HT-29 (cell line): ENCODE measurements around the gene TSC22D4. TPM values are rescaled to one million over a fixed set of nuclear protein-coding genes. Genes with fewer than 3 reads are reported as not detected.

Experiments
- DNase-seq: peaks from one replicate; pipeline ENCODE4 v3.0.0-alpha.2; 2015; ENCODE audit warnings: low spot score
- total RNA-seq: library from RNA; depleted of rRNA; stranded (reverse); fragments of >200 nt; shearing (Covaris generic); gene quantifications from 2 replicates; pipeline ENCODE4 v1.2.3, GENCODE V29; 2014

TSC22D4 gene
- total RNA-seq, 1 experiment from 2014 or later: 123 TPM

DNA sequence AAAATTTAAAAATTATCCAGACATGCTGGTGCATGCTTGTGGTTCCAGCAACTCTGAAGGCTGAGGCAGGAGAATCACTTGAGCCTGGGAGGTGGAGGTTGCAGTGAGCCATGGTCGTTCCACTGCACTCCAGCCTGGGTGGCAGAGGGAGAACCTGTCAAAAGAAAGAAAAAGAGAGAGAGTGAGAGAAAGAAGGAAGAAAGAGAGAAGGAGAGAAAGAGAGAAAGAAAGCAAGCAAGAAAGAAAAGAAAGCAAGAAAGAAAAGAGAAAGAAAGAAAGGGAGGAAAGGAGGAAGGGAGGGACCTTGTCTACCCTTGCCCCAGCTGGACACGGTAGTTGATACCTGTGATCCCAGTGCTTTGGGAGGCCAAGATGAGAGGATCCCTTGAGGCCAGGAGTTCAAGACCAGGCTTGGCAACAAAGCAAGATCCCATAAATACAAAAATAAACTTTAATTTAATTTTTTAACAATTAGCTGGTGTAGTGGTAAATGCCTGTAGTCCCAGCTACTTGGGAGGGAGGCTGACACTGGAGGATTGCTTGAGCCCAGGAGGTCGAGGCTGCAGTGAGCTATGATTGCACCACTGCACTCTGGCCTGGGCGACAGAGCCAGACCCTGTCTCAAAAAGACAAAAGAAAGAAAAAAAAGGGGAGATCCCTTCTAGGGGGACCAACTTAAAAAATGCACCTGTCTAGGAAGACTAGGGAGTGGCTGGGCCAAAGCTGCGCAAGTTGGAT, 13.9 kb upstream of the TSC22D4 start:
- DNase-seq: no peak

DNA sequence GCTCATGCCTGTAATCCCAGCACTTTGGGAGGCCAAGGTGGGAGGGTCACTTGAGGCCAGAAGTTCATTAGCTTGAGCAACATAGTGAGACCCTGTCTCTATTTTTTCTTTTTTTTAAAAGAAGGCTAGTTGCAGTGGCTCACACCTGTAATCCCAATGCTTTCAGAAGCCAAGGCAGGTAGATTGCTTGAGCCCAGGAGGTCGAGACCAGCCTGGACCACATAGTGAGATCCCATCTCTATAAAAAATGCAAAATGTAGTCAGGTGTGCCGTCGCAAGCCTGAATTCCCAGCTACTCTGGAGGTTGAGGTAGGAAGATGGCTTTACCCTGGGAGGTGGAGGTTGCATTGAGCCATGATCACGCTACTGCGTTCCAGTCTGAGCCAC, 12.2 kb upstream of the TSC22D4 start:
- no peak for DNase-seq

DNA sequence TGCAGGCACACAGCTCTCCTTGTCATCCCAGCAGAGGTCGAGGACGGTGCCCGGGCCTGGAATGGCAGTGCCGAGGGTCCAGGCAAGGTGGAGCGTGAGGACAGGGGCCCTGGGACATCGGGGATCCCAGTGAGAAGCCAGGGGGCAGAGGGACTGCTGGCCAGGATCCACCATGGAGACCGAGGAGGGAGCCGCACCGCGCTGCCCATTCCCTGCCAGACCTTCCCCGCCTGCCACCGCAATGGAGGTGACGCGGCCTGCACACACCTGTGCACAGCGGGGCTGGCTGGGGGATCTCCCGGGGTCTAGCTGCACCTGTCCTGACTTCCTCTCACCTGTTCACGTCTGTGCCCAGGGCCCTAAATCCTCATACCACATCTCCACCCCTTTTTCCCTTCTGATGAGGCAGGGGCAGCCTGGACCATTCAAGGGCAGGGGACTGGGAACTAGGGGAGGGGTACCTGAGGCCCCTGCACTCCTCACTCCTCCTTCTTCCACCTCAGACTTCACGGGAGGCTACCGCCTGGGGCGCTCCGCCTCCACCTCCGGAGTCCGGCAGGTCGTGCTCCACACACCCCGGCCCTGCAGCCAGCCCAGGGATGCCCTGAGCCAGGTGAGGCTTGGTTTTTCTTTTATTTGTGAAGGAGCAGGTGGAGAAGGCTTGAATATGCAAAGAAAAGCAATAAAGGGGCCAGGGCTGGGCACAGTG, 11.6 kb upstream of the TSC22D4 start:
- DNase-seq: no peak

DNA sequence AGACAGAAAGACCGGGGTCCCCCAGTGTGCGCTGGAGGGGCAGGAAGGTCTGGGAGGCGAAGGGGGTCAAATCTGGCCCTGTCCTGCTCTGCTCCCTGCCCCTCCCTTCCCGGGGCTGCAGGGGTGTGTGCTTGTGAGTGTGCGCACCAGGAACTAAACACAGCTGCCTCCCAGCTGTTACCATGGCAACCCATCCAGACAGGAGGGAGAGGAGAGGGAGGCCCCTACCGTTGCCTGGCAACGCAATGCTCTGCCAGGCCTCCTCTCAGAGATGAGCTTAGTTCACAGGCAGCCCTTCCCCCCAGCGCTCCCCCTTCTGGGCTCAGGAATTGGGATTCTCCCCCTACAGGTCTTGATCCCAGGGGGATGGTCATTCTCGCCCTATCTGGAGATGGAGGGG, 10.8 kb upstream of the TSC22D4 start:
- peak; percentile 80 for DNase-seq

DNA sequence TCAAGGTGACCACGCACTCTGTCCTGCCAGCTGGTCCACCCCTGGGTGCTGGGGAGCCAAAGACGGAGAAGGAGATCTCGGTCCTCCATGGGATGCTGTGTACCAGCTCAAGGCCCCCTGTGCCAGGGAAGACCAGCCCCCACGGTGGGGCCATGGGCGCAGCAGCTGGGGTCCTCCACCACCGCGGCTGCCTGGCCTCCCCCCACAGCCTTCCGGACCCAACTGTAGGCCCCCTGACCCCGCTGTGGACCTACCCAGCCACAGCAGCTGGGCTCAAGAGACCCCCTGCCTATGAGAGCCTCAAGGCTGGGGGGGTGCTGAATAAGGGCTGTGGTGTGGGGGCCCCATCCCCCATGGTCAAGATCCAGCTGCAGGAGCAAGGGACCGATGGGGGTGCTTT, 10.1 kb upstream of the TSC22D4 start:
- no peak for DNase-seq

DNA sequence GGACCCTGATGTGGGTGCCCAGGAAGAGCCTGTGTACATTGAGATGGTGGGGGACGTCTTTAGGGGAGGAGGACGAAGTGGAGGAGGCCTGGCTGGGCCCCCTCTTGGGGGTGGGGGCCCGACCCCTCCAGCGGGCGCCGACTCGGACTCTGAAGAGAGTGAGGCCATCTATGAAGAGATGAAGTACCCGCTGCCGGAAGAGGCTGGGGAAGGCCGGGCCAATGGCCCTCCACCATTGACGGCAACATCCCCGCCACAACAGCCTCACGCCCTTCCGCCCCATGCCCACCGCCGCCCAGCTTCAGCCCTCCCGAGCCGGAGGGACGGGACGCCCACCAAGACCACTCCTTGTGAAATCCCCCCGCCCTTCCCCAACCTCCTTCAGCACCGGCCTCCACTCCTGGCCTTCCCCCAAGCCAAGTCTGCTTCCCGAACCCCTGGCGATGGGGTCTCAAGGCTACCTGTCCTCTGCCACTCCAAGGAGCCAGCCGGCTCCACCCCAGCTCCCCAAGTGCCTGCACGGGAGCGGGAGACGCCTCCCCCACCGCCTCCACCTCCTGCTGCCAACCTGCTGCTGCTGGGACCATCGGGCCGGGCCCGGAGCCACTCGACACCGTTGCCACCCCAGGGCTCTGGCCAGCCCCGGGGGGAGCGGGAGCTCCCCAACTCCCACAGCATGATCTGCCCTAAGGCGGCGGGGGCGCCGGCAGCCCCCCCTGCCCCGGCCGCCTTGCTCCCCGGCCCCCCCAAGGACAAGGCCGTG, 9.5 kb upstream of the TSC22D4 start:
- DNase-seq: no peak

DNA sequence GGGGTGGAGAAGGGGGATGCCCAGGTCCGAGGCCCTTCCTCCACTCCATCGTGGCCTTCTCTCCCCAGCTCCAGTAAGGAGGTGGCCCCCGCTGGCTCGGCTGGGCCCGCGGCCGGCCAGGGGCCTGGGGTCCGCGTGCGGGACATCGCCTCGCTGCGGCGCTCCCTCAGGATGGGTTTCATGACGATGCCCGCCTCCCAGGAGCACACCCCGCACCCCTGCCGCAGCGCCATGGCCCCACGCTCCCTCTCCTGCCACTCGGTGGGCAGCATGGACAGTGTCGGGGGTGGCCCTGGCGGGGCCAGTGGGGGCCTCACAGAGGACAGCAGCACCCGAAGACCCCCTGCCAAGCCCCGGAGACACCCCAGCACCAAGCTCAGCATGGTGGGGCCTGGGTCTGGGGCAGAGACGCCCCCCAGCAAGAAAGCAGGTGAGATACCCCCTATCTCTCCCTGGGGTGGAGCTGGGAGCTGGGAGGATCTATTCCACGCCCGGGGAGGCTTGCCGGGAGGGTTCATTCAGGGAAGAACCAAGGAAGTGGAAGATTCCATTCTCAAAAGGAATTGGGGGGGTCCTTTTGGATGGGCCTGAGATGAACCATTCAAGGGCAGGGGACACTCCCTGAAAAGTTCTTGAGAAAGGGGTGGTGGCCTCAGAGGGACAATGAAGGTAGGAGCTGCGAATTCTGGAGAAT, 7.9 kb upstream of the TSC22D4 start:
- DNase-seq: peak; percentile 76

DNA sequence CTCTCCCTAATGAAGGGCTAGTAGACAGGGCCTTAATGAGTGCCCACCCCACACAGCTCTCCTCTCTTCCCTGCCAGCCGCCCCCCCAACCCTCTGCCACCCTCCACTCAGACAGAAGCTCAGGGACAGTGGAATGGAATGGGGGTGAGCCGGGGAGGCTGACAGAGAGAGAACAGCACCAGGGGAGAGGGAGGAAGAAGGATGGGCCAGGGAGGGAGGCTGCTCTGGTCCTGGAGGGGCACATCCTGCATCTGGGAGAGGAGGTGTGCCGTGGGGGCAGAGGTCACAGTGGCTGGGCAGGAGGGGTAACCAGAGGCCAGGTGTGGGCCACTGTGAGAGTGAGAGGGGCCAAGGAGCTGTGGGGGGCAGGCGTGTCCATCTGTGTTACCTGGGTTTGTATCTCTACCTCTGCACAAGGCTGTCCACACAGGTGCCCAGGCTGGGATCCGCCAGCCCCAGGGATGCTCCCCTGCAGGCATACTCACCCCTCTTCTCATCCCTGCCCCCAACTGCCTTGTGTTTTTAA, 7.2 kb upstream of the TSC22D4 start:
- DNase-seq: no peak

DNA sequence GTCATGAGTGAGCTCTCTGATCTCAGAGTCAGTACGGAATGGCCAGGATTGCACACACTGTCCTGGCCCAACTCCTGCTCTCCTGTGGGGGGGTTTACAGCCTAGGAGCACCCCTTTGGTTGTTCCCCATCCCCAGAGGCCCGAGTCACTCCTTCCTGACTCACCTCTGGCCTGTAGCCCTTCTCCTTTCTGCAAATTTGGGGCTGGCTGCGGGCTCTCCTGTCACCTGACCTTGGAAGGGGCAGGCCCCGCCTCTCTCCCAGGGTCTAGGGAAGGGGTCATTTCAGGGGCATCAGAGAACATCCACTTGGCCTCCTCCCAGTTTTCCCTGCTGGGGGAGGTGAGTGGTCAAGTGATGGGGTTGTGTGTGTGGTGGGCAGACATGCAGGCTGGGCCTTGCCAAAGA, 6.5 kb upstream of the TSC22D4 start:
- DNase-seq: no peak

DNA sequence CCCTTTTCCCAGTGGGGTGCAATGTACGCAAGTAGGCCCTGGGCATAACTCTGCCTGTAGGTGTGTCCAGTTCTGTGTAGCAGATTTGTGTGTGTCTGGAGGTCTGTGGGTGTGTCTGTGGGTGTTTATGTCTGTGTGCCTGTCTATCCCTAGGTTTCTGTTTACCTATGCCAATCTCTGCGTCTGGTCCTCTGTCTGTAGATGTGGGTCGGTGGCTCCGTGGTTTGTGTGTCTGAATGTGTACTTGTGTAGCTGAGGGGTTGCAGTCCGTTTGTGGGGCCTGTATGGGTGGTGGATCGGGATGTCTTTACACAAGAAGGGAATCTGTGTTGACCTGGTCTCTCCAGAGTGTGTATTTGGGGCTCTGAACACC, 5.6 kb upstream of the TSC22D4 start:
- DNase-seq: no peak

DNA sequence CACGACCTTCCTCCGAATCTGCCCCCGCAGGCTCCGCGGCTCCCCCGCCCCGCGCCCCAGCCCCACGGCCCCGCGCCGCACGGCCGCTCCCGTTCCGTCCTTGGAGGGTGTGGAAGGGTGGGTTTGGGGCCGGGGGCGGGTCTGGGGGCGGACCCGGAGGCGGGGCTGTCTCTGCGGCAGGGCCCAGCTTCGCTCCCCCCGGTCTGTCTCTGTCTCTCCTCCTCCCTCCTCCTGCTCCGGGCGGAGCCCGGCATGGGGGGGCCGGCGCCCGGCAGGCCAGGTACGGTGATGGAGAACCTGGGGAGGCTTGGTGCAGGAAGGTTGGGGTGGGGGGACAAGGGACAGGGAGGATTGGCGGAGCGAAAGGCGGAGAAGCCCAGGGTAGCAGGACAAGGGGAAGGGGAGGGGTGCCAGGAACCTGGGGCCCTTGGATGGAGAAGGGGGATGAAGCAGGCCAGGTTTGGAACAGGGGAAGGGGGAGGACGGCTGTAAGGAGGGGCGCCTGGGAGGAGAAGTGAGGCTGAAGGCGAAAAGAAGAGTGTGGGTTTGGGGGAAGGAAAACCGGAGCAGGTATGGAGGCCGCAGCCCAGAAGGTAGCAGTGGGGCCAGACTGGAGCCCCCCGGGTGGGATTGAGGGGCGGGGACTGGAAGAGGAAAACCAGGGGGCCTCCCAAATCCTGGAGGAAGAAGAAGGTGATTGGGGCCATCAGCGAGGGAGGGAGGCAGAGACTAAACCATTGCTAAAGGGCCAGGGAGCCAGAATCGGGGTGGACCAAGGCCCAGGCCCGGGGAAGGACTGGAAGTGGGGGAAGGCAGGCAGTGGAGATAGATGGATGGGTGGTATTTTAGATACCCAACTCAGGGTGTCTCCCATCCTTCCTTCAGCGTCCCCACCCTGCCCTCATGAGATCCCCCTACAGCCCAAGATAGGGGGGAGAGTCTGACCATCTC, 5.0 kb upstream of the TSC22D4 start, which contains the start of gene NYAP1:
NYAP1 (plus strand) TSS at position 206 of the 951 bp plus-strand sequence. CDS start 1,385 bp downstream, outside the sequence.
- no peak for DNase-seq

DNA sequence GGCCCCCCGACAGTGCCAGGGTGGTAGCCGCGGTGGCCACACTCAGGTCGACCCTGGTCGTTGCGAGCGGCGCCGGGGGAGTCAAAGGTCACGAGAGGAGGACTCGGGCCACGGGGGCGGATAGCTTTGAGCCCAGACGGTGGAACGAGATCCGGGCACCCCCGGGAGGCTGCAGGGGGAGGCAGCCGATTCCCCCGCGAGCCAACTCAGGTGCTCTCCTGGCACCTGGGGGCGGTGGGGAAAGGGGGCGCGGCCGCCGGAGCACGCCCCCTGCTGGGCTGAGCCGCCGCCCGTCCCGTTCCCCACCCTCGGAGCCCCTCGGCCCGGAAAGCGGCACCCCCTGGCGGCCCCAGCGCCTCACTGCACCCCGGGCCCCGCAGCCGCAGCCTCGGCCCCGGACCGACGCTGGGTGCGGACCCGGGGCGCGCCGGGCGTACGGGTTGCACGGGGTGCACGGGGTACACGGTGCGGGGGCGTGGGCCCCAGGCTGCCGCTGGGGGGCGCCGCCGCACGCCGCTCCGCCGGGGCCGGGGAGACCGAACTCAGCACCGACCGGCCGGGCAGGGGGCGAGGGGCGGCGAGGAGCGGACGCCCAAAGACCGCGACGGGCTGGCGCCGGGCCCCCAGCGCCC, 4.2 kb upstream of the TSC22D4 start:
- DNase-seq: peak; percentile 58

DNA sequence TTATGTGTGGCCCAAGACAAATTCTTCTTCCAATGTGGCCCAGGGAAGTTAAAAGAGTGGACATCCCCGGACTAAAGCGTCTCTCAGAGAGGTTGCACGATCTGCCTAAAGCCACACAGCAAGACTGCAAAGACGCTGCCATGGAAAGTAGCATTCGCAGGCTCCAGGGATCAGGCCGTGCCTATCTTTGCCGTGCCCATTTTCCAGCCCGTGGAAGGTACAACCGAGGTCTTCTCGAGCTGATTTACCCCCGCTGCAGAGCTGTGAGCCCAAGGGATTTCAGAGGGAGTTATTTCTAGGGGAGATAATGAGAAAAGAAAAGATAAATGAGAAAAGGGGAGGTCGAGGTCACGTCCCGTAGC, 3.7 kb upstream of the TSC22D4 start:
- no peak for DNase-seq

DNA sequence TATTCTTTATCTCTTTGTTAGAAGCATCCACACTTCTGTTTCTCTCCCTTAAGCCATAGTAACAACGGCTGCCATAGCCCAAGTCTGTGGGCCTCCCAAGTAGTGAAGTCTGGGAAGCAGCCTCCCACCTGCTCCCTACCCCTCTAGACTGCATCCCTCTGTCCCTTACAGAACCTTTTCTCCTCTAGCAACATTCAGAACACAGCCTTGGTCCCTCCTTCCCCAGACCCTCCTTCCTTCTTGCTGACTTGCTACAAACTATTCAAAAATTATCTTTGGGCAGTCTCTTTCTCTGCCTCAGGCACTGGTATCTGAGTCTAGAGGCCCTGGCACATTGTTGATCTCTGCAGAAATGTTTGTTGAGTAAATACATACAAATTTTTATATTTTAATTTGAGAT, 2.5 kb upstream of the TSC22D4 start:
- DNase-seq: no peak

DNA sequence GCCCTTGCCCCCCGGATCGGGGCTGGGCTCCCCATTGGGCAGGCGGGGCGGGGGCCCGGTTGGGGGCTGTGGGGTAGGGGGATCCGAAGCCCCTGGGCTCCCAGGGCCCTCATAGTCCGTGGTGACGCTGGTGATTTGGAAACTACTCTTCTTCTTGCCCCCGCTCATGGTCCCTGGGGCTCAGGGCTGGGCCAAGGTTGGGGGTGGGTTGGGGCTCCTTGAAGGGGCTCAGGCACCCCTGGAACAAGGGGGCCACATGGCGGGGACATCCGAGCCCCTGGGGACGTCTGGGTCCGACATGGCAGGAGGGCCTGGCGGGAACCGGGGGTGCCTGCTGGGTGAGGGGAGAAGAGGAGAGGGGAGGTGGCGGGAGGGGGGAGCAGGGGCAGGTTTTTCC, 1.1 kb downstream of the TSC22D4 start:
- DNase-seq: no peak

DNA sequence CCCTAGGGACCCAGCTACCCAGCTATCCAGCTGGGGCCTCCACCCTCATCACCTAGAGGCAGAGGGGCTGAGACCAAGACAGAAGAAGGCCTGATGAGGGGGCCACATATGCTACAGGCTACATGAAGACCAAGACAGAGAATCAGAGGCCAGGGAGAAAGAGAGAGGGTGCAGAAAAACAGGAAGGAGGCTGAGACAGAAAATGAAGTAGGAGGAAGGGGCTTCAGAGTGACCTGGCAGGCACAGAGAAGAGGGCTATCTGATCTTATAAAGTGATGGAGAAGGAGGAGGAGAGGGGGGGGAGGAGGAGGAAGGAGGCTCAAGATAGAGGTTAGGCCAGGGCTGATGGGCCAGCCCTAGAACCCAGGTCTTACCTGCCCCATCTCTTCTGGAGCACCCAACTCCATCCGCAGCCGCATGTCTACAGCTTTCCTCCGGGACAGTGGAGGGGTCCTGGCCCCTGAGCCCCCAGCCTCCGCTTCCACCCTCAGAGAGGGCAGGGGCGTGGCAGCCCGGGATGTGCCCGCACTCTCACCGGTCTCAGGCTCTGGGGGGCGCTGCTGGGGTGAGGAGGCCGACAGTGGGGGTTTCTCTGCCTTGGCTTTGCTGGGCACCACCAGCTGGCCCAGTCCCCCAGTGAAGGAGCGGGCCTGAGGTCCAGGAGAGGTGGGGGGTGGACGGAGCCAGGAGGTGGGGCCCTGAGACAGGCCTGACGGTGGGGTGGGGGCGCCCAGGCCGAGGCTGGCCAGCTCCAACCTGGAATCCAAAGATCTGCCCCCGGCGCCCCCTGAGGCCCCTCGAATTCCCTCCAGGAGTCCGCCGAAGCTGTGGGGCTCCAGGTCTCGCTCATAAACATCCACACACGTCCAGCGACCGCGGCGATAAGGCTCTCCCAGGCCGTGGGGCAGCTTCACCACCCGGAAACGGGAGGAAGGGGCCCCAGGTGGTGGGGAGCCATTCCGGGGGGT, 1.8 kb downstream of the TSC22D4 start:
- DNase-seq: no peak

DNA sequence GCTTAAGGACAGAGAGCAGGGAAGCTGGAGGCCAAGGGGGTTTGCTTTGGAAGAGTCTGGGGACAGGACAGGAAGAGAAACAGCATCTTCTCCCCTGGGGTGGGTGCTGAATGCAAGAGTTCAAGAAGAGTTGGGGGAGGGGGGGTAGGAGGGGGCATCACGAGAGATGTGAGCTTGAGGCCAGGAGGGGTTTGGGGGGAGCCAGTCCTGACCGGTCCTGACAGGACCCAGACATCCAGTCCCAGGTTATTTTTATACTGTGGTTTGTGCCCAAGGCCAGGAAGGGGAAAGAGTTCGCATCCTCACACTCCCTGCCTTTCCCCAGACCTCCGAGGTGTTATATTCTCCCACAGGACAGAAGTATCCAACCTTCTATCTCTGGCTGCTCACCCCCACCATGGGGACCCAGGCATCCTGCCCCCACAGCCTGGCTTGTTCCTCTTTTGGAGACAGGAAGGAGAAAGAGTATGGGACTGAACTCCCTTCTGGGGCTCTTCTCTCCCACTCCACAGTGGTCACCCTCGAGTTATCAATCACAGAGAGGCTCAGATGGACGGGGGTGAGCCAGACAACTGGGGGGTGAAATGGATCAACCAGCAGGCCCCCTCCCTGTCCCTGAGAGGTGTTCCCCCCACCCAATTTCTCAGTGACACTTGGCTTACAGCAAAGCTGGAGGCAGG, 2.8 kb downstream of the TSC22D4 start:
- no peak for DNase-seq

DNA sequence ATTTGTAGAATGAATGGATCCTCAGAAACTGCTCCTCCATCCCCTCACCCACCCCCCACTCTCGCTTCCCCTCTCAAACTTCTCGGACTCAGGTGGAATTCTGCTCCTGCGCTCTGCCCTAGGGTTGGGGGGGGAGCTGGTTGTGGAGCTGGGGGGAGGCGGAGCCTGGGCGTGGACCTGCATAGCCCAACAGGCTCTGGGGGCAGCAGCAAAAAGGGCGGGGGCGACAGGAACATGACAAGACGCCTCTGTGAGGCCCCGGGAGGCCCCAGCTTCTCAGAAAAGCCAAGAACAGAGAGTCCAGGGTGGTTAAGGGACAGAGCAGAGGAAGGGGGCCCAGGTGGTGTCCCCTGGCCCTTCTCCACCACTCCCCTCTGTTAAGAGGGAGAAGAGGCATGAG, 3.5 kb downstream of the TSC22D4 start:
- DNase-seq: no peak
